ENCODE results near the gene TSR3. TPM values are rescaled to one million over a fixed set of nuclear protein-coding genes. Genes with fewer than 3 reads are reported as not detected.

The TSR3 gene
- polyA plus RNA-seq, 3 donors, result 23.2 to 73.1 (median 48.2) TPM

DNA sequence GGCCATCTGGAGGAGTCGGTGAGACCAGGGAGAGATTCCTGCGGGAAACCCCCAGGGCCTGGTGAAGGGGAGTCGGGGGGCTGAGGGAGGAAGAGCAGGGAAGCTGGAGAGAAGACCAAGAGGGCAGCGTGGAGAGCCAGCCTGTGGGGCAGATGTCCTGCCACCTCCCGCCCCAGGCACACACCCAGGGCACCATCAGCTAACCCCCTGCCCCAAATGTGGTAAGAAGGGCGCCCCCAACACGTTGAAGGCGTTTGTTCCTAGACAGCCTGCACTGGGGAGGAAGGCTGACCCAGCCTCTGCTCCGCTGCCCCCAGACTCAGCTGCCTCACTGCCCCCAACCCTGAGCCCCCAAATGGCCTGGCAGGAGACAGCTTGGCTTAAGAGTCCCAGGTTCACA lies 16.9 kb downstream of the TSR3 start:
- no peak for TF ChIP-seq CTCF (IDR thresholded peaks at IDR 0.05)
- no peak for DNase-seq
- Histone ChIP-seq H4K20me1 (ENCODE audit: insufficient read depth, low read length) (no peaks in the 10 kb centered on the region), H3K9me3 (replicated peaks in 1 of 2; ENCODE audit: control insufficient read depth in 1 of 2, insufficient read depth in 1 of 2, low read length in 2 of 2) (peaks cover 5 to 11% of the 10 kb centered on the region in 2 donors), H3K4me3 (replicated peaks in 1 of 3; ENCODE audit: low read depth in 2 of 3, low read length in 3 of 3) (no peak overlapping the region), H3K4me1 (ENCODE audit: control insufficient read depth in 1 of 2, insufficient read depth in 2 of 2, low read length in 2 of 2) (peaks cover 13 to 32% of the 10 kb centered on the region in 2 donors), H3K36me3 (replicated peaks in 1 of 2; ENCODE audit: control insufficient read depth in 1 of 2, insufficient read depth in 2 of 2, low read length in 2 of 2) (no peaks in the 10 kb centered on the region), H2AFZ (ENCODE audit: insufficient read depth, low read depth, low read length, poor library complexity, severe bottlenecking) (no peak overlapping the region), H3K27me3 (ENCODE audit: control insufficient read depth in 2 of 2, insufficient read depth in 2 of 2, low read length in 2 of 2) (peaks cover 42 to 59% of the 10 kb centered on the region in 2 donors), H3K79me2 (ENCODE audit: insufficient read depth, low read length) (no peaks in the 10 kb centered on the region), H3K9ac (ENCODE audit: insufficient read depth, low read length, poor library complexity, severe bottlenecking) (no peak overlapping the region), H3K4me2 (replicated peaks; ENCODE audit: extremely low read depth, low read length, poor library complexity, severe bottlenecking) (no peak overlapping the region), H3K27ac (ENCODE audit: low read depth in 1 of 2, low read length in 2 of 2) (no peak overlapping the region)
- intact Hi-C loops (cut with micrococcal nuclease), result no loop called here
- Mint-ChIP-seq H3K9me3 (peaks cover 0 to 29% (median 11%) of the 10 kb centered on the region in 7 donors), H3K27me3 (ENCODE audit: low read depth in 3 of 3) (peaks cover 50 to 69% (median 61%) of the 10 kb centered on the region in 3 donors), H3K27ac (no peak overlapping the region), H3K4me1 (peaks cover 17% of the 10 kb centered on the region), H3K36me3 (peaks cover 0 to 2% of the 10 kb centered on the region in 2 donors), H3K4me3 (peak overlapping the region in 1 of 2 donors; percentile 71)
- WGBS (ENCODE audit: insufficient coverage), result 67% methylated on average over 1 of the region's 9 CpGs

DNA sequence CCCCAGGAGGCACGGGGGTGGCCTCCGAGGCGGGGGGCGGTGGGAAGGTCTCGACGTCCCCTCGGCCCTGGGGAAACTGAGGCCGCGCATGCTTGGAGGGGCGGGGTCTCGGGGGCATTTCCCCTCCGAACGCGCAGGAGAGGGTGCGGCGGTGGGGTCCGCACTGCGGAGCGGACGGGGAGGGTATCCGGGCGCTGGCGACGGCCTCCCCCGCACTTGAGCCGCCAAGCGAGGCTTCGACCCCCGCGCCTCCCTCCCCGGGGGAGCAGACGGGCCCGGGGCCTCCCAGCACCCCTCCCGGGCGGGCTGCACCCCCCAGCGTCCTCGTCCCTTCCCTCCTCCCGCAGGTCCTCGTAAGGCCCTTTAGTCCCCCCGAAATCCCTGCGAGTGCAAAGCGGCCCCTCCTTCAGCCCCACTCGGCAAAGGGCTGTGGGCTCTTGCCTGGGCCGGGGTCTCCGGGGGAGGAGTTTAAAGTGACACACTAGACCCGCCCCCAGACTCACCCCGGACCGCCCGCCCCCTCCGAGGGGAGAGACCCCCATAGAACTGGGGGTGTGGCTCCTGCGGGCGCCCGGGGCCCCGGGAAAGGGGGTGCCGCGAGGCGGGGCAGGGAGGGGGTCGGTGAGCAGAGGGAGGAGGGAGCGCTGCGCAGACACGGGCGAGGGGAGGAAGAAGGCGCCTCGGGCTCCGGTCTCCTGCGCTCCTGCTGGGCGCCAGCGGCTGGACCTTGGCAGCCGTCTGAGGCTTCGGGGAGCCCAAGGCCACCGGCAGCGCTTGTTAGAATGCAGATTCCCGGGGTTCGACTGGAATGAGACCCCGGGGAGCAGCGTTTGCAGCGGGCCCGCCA lies 17.6 kb downstream of the TSR3 start:
- Histone ChIP-seq H3K4me3 (replicated peaks in 1 of 3; ENCODE audit: low read depth in 2 of 3, low read length in 3 of 3) (peak overlapping the region in 1 of 3 experiments; percentile 54), H2AFZ (ENCODE audit: insufficient read depth, low read depth, low read length, poor library complexity, severe bottlenecking) (peak overlapping the region; percentile 59), H3K4me2 (replicated peaks; ENCODE audit: extremely low read depth, low read length, poor library complexity, severe bottlenecking) (peak overlapping the region; percentile 69), H4K20me1 (ENCODE audit: insufficient read depth, low read length) (no peaks in the 10 kb centered on the region), H3K9ac (ENCODE audit: insufficient read depth, low read length, poor library complexity, severe bottlenecking) (peak overlapping the region; percentile 8), H3K27me3 (ENCODE audit: control insufficient read depth in 2 of 2, insufficient read depth in 2 of 2, low read length in 2 of 2) (peaks cover 42 to 59% of the 10 kb centered on the region in 2 donors), H3K4me1 (ENCODE audit: control insufficient read depth in 1 of 2, insufficient read depth in 2 of 2, low read length in 2 of 2) (peaks cover 13 to 32% of the 10 kb centered on the region in 2 donors), H3K27ac (ENCODE audit: low read depth in 1 of 2, low read length in 2 of 2) (no peak overlapping the region), H3K79me2 (ENCODE audit: insufficient read depth, low read length) (no peaks in the 10 kb centered on the region), H3K36me3 (replicated peaks in 1 of 2; ENCODE audit: control insufficient read depth in 1 of 2, insufficient read depth in 2 of 2, low read length in 2 of 2) (no peaks in the 10 kb centered on the region), H3K9me3 (replicated peaks in 1 of 2; ENCODE audit: control insufficient read depth in 1 of 2, insufficient read depth in 1 of 2, low read length in 2 of 2) (peaks cover 5 to 11% of the 10 kb centered on the region in 2 donors)
- no peak for TF ChIP-seq CTCF (IDR thresholded peaks at IDR 0.05)
- Mint-ChIP-seq H3K4me1 (peaks cover 17% of the 10 kb centered on the region), H3K4me3 (peak overlapping the region in 1 of 2 donors; percentile 71), H3K27me3 (ENCODE audit: low read depth in 3 of 3) (peaks cover 47 to 71% (median 61%) of the 10 kb centered on the region in 3 donors), H3K9me3 (peaks cover 0 to 29% (median 11%) of the 10 kb centered on the region in 7 donors), H3K36me3 (peaks cover 0 to 2% of the 10 kb centered on the region in 2 donors), H3K27ac (no peak overlapping the region)
- WGBS (ENCODE audit: insufficient coverage), result 3% methylated on average over 63 of the region's 78 CpGs
- no peak for DNase-seq
- intact Hi-C loops (cut with micrococcal nuclease), result no loop called here

Measured in CD14-positive monocyte (primary cell).